Cardiac fibroblast (primary cell): ENCODE measurements around the gene LIMA1.
A peak's percentile ranks its signal among the peaks of the same experiment; 100 is the strongest.
"Not testable (repeated sequence)": the region's sequence is repeated elsewhere in the genome, so short reads cannot be mapped to it uniquely, and the experiment has no call there.

Experiments used
- DNase-seq, 2 donors: peaks; one replicate each; pipeline versions ENCODE4 v3.0.0 to v3.0.0-alpha.2; 2010; ENCODE audit warnings: low read depth in 2 of 2
- H3K4me3 ChIP-seq, 2 donors: replicated peaks in 1 of 2; 1 replicate in 1 of 2; 2 replicates in 1 of 2; pipeline ENCODE4 v1.5.1; 2011; ENCODE audit warnings: low read depth in 2 of 2, low read length in 2 of 2, mild to moderate bottlenecking in 2 of 2, moderate library complexity in 1 of 2
- CTCF ChIP-seq: IDR thresholded peaks from one replicate; pipeline ENCODE4 v1.5.1; 2011; ENCODE audit warnings: low read depth, mild to moderate bottlenecking, low read length, inconsistent platforms

LIMA1 gene

DNA sequence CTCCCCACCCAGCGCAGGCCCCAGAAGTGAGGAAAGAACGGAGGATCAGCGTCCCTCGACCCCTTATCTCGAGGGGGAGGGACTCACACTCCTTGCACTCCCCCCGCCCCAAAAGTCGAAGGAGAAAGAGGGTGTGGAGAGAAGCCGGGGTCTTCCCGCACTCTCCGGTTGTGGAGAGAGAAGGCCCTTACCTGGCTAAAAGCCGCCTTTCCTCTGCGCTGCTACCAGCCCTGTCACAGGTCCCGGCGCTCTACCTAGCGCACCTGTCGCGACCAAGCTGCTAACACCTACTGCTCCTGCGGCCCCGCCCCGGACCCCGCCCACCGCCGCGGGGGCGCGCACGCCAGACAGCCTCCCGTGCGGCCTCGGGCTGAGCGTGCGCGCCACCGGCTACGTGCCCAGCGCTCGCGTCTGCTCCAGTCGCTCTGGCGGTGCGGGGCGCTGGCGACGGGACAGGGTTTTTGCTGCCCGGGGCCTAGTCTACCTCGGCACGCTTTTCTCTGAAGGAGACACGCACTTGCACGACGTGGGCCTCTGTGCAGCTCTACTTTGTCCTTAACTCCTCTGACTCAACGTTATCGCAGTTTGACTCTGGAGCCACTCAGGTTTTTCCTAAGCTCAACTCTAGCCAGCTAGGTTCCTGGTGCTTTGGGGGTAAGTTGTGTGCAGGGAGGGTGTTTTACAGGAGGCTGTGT lies at the start of gene LIMA1:
LIMA1 (minus strand) TSS at position 292 of the 695 bp plus-strand sequence. CDS start 34,769 bp downstream, outside the sequence.
- H3K4me3 ChIP-seq = peak within 1 kb of the TSS; percentile 91 to 97
- no peak for TF ChIP-seq CTCF
- DNase-seq = peak; percentile 78 to 87

- DNase-seq = no peak
- no peak overlapping the region for H3K4me3 ChIP-seq
- no peak for TF ChIP-seq CTCF
These were observed 48.4 kb upstream of the LIMA1 start for GRCh38 chr12:50331745-50332144.

DNA sequence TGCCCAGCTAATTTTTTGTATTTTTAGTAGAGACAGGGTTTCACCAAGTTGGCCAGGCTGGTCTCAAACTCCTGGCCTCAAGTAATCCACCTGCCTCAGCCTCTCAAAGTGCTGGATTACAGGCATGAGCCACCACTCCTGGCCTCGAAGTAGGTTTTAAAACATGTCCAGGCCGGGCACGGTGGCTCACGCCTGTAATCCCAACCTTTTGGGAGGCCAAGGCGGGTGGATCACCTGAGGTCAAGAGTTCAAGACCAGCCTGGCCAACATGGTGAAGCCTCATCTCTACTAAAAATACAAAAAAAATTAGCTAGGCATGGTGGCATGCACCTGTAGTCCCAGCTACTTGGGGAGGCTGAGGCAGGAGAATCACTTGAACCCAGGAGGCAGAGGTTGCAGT lies 45.3 kb upstream of the LIMA1 start:
- not testable (repeated sequence) for DNase-seq, H3K4me3 ChIP-seq

- TF ChIP-seq CTCF = no peak
- no peak overlapping the region for H3K4me3 ChIP-seq
- DNase-seq = peak; percentile 80 to 83
These were observed 43.4 kb upstream of the LIMA1 start for GRCh38 chr12:50326590-50327284.

- no peak for TF ChIP-seq CTCF
- DNase-seq = peak; percentile 40 to 44
- no peak overlapping the region for H3K4me3 ChIP-seq
These were observed 42.6 kb upstream of the LIMA1 start for GRCh38 chr12:50325890-50326391.

GRCh38 chr12:50324770-50325169 lies 41.5 kb upstream of the LIMA1 start:
- not testable (repeated sequence) for DNase-seq, H3K4me3 ChIP-seq

- not testable (repeated sequence) for DNase-seq, H3K4me3 ChIP-seq
These were observed 40.8 kb upstream of the LIMA1 start for GRCh38 chr12:50324077-50324476.

DNA sequence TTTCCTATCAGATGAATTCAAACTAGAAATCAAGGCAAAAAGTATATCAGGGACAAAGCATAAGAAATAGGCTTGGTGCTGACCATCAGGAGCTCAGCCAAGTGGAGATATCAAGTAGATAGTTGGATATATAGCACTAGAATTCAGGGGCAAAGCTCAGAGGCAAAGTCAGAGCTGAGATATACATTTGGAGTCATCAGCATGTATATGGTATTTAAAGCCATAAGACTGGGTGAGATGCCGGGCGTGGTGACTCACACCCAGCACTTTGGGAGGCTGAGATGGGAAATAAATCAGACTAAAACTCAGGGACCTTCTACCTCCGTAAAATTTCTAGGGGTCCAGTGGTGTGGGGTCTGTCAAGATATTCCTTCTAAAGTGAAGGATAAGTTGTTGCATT lies 38.9 kb upstream of the LIMA1 start:
- H3K4me3 ChIP-seq = no peak overlapping the region
- no peak for DNase-seq
- no peak for TF ChIP-seq CTCF
